GM03348 (cell line): ENCODE measurements around the gene PCOLCE2.
A peak's percentile ranks its signal among the peaks of the same experiment; 100 is the strongest.

Source experiments
- DNase-seq: peaks from one replicate; pipeline ENCODE4 v3.0.0; 2012; ENCODE audit warnings: low spot score

Gene PCOLCE2

DNA sequence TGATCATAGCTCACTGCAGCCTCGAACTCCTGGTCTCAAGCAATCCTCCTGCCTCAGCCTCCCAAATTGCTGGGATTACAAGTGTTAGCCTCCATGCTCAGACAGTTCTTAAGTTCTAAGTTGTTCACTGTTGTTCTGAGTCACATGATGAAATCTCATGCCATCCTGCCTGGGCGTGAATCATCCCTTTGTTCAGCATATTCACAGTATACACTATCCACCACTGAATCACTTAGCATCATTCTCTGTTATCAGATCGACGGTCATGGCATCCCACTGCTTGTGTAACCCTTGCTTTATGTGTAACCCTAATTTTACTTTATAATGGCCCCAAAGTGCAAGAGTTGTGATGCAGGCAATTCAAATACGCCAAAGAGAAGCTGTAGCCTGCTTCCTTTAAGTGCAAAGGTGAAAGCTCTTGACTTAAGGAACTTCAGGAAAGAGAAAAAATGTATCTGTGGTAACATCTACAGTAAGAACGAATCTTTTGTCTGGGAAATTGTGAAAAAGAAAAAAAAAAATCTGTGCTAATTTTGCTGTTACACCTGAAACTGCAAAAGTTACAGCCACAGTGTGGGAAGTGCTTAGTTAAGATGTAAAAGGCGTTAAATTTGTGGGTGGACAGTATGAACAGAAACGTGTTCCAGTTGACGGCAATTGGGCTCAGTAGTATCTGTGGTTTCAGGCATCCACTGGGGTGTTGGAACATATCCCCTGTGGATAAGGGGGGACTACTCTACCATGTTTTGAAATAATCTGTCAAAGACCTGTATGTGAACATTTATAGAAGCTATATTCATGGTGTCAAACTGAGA, 80.6 kb downstream of the PCOLCE2 start:
- peak; percentile 18 for DNase-seq

DNA sequence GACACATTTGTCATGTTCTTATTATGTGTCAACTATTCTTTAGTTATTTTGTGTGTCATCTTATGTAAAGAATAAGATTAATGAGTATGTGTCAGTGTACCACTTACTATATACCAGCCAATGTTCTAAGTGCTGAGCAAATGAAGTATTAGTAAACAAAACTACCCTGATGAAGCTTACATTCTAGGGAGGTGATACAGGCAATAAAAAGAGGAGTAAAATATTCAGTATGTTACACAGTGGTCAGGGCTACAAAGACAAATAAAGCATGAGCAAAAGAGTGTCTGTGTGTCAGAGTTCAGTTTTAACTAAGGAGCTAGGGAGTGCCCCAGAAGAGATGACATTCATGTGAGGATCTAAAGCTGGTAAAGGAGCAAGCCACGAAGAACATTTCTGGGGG, 86.0 kb downstream of the PCOLCE2 start:
- no peak for DNase-seq

DNA sequence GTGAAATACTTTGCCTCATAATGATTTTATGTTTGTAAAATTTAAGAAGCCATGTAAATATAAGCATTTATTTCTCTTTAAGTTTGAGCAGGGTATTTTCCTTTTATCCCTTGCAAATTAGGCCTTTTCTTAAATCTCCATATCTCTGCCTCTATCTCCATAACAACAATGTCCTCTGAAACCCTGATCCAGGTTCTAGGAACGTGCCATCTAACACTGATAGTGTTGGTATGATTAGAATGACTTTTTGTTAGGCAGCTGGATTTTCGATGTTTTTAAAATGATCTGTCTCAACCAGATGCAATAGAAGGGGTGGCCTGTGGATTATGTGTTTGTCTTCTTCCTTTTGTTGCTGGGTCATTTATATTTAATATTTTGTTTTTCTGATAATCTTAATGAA, 87.1 kb downstream of the PCOLCE2 start:
- no peak for DNase-seq

DNA sequence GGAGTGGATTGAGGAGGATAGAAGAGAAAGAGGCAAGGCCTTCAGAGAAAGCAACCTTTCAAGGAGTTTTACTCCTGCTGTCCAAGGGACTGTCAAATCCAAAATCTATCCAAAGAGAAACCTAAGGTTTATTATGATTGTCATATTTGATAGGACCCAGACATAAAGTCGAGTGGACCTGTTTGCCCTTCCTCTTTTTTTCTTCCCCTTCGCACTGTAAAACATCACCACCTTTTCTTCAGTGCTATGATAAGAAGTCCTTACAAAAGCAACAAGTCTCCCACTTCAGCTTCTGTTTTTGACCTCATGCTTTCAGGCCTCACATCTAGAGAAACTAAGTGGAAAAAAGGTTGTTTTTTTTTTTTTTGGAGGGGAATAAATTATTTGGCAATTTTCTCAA, 92.1 kb downstream of the PCOLCE2 start:
- DNase-seq = no peak

DNA sequence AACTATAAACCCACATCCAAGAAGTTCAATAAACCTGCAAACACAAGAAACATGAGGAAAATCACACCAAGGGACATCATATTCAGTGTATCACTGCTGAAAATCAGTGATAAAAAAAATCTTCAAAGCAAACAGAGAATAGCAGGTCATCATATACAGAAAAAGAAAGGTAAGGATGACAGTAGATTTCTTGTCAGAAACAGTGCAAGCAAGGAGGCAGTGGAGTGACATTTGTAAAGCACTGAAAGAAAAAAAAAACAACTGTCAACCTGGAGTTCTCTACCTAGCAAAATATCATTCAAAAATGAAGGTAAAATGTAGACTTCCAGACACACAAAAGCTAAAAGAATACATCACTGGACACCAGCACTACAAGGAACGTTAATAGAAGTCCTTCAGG, 93.6 kb downstream of the PCOLCE2 start:
- DNase-seq = no peak

DNA sequence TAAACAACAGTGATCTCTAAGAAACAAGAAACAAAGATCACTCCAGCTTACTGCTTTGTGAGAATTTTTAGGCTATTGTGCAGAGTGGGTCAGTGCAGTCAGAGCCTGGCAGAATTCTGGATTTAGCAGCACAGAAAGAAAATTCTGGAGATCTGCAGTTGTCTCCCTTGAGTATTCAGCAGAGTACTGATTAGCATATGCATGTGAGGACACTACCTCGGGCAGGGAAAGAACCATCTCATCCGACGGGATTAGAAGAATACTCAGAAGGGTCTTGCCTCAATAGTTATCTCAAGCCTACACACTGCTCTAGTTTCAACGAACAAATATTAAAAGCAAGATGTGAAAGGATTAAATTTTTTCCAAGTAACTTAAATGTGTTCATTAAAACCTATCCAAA, 94.4 kb downstream of the PCOLCE2 start:
- DNase-seq = no peak

DNA sequence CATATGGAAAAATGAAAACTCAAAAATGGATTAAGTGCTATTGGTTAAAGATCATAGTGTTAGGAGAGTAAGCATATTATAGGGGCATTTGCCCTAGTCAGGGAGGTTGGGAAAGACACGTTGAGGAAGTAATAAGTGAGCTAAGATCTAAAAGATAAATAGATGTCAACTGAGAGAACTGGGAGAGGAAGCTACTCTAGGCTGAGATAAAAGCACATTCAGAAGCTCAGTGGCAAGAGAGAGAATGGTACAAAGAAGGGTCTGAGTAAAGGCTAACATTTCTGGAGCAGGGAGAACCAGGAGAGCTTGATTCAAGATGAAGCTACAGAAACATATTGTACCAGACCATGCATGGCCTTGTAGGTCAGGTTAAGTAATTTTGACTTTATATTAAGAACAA, 101.2 kb downstream of the PCOLCE2 start:
- DNase-seq = no peak

DNA sequence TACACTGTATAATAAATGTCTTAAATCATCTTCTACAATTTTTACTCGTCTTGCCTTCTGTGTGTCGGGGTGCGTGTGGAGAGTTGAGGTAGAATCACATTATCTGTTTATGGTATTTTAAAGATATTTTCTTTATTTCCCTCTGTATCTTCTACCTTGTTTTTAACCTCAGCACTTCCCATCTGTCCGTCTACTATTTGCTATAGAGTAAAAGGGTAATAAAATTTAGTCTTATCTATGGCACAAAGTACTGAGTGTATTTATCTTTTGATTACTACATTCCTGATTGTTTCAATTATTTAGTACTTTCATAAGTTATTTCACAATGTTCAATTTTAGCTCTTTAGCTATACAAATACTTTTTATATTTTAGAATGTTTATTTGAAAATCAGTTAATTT, 102.9 kb downstream of the PCOLCE2 start:
- no peak for DNase-seq

DNA sequence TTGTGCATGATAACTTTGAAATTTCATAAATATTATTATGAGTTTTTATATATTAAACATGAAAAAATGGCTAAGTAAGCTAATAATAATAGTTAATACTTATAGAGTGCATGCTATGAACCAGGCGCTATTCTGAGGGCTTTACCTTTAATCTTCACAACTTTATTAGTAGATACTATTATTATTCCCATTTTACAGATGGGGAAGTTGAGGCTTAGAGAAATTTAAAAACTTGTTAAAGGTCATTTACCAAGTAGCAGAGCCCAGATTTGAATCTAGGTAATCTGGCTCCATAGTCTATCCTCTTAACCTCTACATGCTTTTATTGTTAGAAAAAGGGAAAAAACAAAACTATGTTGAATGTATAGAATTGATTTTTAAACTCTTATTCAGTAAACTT, 104.7 kb downstream of the PCOLCE2 start:
- DNase-seq = no peak

DNA sequence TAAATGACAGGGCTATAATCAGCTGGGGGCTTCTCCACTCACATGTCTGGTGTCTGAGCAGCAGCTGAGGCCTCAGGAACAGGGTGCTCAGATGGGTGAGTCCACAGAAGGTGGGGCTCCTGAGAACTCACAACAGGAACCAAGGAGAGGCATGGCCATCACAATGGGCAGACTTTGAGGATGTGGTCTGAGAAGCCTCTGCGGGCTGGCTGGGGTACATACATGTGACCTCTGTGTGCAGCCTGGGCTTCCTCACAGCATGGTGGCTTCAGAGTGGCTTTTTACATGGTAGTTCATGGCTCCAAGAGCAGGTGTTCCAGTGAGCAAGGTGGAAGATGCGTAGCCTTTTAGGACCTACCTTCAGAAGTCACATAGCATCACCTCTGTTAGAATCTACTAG, 106.3 kb downstream of the PCOLCE2 start:
- DNase-seq = no peak

DNA sequence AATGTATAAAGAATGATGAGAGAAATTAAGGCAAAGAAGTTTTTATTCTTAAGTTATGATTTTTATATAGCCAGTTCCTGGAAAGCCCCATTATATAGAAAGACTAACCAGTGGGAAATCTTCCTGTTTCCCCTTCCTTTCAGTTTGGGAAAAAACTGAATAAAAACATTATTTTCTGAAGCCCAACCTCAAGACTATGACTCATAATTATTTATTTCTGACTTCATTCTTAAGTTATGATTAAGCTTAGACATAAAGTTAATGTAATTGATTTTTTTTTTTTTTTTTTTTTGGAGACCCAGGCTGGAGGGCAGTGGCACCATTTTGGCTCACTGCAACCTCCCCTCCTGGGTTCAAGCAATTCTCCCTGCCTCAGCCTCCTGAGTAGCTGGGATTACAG, 109.3 kb downstream of the PCOLCE2 start:
- peak; percentile 9 for DNase-seq

DNA sequence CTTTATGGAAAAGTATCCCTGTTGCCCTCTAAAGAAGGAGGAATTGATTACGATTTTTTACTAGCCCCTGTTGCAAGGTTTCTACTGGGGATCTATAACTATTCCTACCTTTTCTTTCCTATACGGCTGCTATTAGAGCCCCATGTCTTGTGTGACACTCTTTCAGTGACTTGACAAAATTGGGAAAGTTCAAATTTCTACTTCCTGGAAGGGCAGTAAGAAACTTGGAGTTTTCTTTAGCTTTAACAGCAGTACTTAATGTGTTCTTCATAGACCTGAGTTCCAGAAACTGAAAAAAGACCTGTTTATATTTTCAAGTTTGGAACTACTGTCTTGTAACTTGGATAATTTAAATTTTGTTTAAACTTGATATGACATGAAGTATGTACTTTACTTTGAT, 110.3 kb downstream of the PCOLCE2 start:
- no peak for DNase-seq

DNA sequence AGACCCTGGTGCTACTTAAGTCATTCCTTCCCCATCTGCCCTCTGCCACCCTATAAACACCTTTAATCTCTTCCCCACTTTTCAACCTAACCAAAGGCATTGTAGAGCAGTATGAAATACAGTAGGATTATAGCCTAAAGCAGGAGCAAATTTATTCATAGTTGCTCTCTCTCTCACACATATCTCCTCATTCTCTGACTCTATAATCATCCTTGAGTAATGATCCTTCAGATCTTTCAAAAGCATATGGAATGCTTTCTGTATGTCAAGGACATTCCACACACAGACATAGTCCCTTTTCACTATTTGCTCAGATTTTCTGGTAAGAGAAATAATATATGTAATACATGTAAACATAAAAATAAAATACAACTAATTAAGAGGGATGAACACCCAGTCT, 111.0 kb downstream of the PCOLCE2 start:
- DNase-seq = no peak

DNA sequence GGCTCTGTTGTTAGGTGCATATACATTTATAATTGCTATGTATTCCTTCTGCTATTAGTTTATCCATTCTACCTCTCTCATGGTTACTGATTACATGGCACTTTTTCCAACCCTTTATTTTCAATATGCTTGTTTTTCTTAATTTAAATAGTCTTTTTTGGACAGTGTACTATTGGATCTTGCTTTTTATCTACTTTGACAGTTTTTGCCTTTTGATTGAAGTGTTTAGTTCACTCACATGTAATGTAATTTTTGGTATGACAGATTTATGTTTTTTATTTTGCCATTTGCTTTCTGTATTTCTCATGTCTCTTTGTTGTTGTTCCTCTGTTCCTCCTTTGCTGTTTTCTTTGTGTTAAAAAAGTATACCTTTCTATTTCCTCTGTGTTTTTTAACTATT, 120.5 kb downstream of the PCOLCE2 start:
- DNase-seq = no peak
